NCI-H526 (cell line): Measurements from ENCODE around the gene B3GNT4.
"Not testable (repeated sequence)": the region's sequence is repeated elsewhere in the genome, so short reads cannot be mapped to it uniquely, and the experiment has no call there.

ENCODE experiments used
- DNase-seq, 2 experiments: peaks; one replicate each; lab custom pipeline; 2025; lab: John Stamatoyannopoulos, UW

B3GNT4 gene

DNA sequence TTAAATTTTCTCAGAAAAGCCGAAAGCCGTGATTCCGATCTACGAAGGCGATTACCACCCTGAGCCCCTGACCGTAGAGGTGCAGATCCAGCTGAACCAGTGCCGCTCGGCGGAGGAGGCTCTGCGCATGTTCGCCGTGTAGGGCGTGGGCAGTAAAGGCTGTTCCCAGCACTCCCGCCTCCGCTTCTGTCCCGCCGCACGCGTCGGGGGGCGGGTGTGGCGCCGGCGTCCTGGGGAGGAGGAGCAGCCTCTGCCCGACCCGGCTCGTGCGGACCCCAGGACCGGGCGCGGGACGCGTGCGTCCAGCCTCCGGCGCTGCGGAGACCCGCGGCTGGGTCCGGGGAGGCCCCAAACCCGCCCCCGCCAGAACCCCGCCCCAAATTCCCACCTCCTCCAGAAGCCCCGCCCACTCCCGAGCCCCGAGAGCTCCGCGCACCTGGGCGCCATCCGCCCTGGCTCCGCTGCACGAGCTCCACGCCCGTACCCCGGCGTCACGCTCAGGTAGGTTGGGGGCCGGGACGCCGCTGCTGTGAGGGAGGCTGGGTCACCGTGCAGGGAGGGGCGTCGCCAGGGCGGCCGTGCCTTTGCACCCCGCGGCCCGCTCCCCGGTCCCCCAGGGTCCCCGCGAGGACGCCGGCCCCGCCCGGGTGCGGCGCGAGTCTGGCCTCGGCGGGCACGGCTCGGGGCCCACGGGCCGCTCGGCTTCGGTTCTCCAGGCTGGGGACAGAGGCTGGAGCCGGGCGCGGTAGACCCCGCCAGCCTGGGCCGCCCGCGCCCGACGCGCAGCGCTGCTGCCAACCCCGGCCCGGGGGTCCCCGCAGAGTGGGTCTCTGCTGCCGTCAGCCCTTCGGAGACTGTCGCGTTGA, at the start of gene B3GNT4:
B3GNT4 (plus strand) TSS at position 409 of the 866 bp plus-strand sequence. CDS start 910 bp downstream, outside the sequence.
- DNase-seq = peak; percentile 41 to 93

DNA sequence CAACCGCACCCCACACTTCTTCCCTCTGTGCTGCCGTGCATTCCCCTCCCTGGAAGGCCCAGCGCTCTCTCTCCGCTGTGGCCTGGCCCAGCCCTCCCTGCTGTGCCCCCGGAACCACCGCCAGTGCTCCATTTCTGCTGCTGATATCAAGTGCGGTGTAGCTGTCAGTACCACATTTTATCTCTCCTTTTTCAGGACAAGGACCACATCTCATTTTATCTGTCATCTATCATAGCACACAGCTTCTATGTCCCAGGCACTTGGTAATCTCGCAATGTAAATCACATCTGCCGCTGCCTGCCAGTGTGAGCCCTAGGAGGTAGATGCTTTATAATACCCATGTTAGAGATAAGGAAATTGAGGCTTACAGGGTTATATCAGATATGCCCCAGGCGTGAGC, 47.8 kb upstream of the B3GNT4 start:
- no peak for DNase-seq

DNA sequence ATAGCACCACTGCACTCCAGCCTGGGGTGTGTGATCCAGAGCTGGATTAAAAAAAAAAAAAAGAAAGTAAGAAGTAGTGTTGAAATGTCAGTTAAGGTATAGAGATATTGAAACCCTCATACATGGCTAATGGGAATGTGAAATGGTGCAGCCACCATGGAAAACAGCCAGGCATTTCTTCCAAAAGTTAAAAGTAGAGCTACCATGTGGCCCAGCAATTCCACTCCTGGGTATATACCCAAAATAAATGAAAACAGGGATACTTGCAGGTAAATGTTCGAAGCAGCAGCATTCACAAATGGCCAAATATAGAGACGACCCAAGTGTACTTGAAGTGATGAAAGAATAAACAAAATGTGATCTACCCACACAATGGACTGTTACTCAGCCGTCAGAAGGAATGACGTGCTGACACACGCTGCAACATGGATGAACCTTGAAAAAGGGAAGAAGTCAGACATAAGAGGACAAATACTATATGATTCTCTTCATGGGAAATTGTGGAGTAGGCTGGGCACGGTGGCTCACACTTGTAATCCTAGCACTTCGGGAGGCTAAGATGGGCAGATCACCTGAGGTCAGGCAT, 44.7 kb upstream of the B3GNT4 start:
- no peak for DNase-seq

DNA sequence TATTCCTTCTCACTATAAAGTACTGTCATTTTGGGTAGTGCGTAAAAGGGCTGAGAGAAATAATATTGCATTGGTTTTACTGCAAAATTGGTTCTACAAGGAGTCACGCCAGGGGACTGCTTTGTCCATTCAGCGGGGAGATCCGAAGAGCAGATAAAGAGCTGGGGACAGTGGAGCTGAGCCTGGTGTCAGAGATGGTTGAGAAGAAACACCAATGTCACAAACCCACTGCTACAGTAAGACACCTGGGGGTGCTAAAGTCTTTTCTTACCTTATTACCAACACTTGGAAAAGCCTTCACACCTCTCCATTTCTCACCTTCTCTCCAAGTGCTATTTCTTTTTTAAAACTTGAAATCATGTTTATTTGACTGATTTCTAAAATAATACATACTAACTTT, 43.6 kb upstream of the B3GNT4 start:
- DNase-seq = no peak

DNA sequence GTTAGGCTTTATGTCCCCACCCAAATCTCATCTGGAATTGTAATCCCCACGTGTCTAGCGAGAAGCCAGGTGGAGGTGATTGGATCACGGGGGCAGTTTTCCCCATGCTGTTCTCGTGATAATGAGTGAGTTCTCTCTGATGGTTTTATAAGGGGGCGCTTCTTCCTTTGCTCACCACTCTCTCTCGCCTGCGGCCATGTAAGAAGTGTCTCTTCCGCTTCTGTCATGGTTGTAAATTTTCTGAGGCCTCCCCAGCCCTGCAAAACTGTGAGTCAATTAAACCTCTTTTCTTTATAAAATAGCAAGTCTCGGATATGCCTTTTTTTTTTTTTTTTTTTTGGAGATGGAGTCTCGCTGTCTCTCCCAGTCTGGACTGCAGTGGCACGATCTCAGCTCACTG, 42.7 kb upstream of the B3GNT4 start:
- no peak for DNase-seq

DNA sequence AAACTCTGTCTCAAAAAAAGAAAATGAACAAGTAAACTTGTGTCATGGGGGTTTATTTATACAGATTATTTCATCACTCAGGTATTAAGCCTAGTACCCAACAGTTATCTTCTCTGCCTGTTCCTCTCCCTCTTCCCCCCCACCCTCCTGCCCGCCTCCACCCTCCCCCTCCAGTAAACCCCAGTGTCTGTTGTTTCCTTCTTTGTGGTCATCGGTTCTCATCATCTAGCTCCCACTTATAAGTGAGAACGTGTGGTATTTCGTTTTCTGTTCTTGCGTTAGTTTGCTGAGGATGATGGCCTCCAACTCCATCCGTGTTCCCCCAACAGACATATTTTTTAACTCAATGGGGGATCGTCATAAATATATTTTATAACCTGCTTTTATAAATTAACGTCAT, 41.8 kb upstream of the B3GNT4 start:
- DNase-seq = no peak

DNA sequence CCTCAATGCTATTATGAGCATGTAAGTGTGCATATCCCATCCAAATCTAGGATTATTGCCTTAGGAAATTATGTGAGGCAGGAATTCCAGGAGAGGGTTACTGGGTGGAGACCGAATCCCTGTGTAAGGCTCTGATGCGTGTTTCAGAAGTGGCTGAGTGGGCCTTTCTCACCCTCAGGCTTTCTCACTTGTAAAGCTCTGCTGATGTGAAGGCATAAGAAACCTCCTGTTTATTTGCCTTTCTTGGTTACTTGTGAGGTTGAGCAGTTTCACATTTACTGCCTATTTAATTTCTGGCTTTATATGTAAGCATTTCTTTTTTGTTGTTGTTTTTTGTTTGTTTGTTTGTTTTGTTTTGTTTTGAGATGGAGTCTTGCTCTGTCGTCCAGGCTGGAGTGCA, 40.5 kb upstream of the B3GNT4 start:
- no peak for DNase-seq

DNA sequence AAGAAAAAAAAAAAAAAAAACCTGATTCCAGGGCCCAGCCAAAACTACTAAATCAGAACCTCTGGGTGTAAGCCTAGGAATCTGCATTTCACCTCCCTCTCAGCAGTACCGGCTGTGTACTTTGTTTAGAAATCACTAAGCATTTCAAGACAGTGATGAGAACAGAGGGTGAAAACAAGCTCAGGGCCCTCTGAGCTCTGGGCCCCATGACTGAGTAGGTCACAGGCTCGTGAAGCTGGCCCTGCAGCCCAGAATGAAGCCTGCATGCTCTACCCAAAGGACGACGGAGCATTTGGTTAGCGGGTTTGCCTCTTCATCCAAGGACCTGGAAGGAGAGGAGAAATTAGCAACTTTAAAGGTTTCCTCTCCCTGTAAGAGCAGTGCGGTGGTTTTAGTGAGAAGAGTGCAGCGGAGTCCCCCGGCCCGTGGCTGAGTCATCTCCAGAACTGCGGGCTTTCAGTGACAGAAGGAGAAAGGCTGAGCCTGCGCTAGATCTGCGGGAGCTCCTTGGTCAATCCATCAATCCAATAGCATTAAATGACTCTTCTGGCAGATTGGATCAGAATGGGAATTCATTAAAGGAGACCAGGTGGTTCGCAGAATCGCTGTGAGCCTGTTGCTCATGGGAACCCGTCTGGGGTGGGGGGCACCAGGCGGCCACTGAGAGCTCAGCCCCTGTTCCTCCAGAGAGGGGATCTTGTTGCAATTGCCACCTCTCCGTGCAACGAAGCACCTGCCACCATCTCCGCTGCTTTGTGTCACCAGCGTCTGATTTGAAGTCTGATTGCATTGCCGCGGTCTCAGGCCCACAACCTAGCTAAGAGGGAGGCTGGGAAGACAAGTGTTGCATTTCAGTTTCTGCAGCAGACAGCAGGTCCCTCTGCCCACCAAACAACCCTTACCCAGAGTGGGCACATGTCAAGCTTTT, 36.8 kb upstream of the B3GNT4 start:
- peak; percentile 49 to 70 for DNase-seq

DNA sequence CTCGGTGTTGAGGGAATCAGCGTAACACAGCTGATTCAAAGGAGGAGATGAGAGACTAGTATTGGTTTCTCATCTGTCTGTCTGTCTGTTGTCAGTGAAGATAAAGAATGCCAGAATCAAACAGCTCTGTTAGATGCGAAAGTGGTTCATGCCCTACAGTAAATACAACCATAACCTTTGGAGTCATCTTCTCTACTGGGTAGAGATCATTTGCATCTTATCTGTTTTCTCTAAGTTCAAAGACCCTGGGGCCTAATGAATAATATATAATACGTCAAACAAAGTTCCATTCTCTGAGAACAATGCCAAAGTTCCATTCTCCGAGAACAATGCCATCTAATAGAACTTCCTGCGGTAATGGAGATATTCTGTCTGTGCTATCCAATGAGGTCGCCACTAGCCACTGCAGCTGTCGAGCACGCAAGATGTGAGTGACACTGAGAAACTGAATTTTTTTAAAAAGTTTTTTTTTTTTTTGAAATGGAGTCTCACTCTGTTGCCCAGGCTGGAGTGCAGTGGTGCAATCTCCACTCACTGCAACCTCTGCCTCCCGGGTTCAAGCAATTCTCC, 36.1 kb upstream of the B3GNT4 start:
- DNase-seq = peak; percentile 66 to 76

DNA sequence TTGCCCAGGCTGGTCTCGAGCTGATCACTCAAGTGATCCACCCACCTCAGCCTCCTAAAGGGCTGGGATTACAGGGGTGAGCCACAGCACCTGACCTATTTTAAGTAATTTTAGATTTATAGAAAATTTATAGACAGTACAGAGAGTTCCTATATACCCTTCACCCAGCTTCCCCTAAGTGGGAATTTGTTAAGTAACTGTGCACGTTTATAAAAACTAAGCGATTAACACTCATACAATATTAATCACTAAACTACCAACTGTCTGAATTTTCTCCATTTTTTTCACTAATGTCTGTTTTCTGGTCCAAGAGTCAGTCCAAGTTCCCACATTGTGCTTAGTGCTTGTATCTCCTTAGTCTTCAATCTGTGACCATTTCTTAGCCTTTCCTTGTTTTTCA, 35.0 kb upstream of the B3GNT4 start:
- DNase-seq = no peak

DNA sequence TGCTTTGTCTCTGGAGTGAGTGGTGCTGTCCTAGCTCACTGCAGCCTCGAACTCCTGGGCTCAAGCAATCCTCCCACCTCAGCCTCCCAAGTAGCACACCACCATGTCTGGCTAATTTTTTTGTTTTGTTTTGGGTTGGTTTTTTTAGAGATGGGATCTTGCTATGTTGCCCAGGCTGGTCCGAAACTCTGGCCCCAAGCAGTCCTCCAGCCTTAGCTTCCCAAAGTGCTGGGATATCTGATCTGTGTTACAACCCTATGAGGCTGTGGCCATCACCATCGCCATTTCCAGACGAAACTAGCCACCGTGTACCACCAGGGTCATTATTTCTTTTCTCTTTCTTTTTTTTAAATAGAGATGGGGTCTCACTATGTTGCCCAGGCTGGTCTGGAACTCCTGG, 32.1 kb upstream of the B3GNT4 start:
- DNase-seq = no peak

DNA sequence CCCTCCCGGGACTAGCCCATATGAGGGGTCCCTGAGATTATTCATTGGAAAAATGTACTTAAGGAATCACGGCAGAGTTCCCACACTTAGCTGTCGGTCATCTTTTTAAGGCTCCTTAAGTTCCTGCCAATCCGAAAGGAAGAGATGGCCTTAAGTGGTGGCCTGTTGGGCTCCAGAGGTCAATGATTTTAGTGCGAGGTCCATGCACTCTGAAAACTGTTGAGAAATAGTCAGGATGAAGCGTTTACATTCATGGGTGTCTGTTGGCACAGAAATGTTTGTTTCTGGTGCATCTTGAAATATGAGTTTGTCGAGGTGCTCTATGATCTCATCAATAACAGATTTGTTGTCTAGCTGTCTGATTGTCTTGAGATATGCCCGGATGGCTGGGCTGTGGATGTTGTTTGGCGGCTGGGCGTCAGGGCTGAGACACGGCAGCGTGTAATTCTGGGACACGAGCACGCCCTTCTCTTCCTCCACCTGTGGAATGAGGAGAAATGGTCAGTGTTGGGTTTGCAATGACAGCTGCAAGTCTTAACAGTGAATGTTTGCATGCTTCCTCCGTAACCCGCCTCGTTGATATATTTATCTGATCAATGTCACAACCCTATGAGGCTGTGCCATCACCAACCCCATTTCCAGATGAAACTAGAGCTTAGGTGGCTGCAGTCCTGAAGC, 31.1 kb upstream of the B3GNT4 start:
- no peak for DNase-seq

DNA sequence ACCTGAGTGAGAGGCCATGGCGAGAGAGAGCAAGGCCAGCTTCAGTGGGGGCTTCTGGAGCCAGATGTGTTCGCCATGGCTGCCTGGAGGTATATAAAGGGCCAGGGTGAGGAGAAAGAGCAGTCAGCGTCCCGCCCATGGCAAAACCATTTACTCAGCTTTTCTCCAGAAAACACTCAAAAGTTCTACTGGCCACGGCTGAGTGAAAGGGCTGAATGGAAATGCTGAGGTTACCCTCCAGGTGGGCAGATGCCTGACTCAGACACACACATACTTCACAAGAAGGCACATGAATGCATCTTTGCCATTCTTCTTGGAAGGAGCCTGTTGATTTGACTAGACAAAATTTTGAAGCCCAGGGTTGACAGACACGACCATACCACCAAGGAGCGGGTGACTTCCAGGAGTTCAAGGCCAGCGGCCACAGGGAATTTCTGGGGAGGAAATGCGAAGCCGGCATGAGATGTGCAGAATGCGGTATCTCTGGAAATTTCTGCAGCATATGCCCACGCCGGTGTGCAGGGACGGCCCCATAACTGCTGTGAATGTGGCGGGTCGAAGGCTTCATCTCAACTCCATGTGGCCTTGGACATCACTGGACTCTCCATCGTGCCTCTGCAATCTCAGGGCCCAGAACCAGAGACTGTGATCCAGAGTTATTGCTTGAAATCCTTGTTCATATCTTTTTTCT, 29.2 kb upstream of the B3GNT4 start, which contains the start of gene IL31:
IL31 (minus strand) TSS at position 67 of the 691 bp plus-strand sequence; CDS start at position 18, 49 bp downstream.
- no peak for DNase-seq

DNA sequence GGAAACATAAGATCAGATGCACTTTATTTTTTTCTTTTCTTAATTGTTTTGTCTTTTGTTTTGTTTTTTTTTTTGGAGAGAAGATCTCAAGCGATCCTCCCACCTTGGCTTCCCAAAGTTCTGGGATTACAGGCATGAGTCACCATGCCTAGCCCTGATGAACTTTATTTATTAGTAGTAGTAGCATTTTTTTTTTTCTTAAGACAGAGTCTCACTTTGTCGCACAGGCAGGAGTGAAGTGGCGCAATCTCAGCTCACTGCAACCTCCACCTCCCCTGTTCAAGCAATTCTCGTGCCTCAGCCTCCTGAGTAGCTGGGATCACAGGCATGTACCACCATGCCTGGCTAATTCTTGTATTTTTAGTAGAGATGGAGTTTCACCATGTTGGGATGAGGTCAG, 27.0 kb upstream of the B3GNT4 start:
- DNase-seq = not testable (repeated sequence)

DNA sequence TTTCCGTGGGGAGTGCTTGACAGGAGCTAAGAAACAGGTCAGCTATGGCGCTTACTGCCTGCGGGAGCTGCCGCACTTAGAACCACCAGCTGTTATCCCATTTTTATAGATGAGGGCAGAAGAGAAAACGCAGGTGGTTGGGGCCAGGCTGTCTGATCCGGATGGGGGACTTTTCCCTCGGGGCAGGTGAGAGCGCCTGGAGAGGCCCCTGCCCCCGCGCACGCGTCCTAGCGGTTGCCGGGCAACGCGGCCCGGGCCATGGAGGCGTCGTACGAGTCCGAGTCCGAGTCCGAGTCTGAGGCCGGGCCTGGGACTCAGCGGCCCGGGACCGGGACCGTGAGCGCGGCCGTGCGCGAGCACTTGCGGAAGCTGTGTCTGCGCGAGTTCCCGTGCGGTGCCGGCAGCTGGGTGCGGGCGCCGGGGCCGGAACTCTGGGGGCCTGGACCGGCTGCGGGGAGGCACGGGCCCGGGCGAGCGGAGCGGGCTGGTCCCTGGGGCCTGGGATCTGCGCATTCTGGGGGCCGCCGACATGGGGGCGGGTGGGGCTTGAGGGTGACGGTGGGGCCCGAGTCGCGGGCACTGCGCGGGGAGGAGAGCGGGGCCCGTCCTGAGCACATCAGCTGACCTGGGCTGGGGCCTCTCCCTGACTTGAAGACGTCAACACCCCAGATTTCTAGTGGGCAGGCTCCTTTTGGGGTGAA, 20.5 kb upstream of the B3GNT4 start, which contains the start of gene LRRC43:
LRRC43 (plus strand) TSS at position 237 of the 701 bp plus-strand sequence; CDS start at position 259, 22 bp downstream.
- DNase-seq = peak; percentile 77 to 93

DNA sequence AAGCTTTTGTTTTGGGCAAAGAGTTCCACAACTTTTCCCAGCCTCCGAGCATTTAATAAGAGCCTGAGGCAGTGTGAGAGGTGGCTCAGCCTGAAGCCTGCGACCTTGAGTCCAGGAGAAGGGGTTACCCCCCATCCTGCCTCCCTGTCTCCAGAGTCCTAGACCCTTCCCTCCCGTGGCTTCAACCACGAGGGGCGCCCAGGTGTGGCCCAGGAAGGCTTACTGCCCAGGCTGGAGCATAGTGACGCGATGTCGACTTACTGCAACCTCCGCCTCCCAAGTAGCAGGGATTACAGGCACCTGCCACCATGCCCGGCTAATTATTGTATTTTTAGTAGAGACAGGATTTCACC, 19.9 kb upstream of the B3GNT4 start:
- DNase-seq = no peak

DNA sequence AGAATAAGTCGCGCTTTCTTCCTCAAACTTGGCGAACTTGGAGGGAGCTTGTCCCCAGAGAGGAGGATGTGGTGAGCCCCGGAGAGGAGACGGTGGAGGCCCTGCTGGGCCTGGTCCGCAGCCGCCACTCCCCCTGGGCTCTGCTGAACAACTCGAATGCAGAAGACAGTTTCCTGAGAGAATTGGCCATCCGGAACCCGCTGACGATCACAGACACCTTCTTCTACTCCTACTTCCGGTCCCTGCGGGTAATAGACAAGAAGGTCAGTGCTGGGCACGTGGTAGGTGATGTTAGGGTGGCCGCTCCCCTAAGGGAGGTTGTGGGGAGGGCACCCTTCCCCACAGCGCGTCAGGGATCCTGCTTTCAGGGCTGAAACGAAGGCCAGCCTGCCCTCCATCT, 19.0 kb upstream of the B3GNT4 start:
- no peak for DNase-seq

DNA sequence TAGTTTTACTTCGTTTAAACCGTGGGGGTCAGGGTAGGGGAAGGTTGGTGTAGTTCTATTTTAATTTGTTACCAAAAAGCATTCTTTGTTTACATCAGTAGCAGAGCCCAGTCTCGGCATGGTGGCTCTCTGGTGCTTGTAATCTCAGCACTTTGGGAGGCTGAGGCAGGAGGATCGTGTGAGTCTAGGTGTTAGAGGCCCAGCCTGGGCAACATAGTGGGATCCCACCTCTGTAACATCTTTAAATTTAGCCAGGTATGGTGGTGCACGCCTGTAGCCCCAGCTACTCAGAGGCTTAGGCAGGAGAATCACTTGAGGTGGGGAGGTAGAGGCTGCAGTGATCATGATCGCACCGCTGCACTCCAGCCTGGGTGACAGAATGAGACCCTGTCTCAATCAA, 18.4 kb upstream of the B3GNT4 start:
- DNase-seq = no peak

DNA sequence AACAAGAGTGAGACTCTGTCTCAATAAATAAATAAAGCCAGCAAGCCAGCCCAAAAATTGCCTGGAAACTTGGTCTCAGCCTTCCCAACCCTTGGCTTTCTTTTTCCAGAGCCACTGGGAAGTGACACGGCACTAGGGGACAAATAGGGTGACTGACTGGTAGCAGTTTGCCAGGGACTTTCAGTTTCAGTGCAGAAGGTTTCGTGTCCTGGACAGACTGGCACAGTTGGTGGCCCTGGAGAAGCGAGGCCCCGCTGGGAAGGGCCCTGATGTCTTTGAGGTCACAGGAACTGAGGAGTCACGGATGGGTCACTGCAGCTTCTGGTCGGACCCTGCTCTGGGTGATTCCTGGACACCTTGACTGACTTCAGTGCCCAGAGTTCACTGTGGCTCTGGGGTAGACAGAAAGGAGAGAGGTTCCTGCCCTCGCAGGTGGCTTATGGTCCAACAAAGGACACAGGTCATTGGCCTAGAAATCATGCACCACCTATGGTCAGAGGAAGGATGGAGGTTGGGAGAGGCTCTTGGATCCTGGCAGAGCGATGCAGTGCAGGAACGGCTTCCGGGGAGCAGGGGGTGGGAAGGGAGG, 17.9 kb upstream of the B3GNT4 start:
- no peak for DNase-seq

DNA sequence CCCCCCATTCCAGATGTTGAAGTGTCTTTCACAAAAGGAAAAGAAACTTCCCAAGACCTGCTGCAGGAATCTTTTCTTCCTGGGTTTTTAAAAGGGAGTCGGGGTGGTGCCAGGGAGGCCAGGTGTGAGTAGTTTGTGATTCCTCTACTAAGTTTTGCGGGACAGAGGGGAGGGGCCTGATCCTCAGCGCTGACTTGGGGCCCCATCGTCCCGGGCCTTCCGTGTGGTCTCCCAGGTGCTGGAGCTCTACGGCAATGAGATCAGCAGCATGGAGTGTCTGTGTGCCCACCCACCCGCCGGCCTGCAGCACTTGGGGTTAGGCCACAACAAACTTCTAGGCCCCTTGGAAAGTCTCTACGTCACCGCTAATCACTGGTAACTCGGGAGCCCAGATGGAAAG, 16.0 kb upstream of the B3GNT4 start:
- no peak for DNase-seq
